ENCODE data around the gene ARHGAP29.

DNA sequence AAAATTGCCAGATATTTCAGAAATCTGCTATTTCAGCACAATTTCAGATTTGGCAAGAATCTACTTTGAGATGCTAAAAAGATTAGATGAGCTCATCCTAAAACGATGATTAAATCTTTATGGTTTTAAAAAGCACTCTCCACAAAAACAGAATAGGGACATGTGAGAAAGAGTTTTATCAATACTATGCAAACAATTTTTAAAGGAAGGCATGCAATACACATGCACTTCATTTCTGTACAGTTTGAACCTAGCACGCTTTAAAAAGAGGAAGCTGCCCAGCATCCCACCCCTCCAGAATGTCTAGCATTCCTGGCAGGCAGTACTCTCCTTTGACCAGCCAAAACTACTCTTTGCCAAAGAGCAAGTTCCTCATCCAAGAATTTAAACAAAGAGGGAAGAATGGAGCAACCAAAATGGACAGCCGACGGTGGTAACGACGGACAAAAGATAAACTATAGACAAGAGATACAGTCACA, 1.3 kb downstream of the ARHGAP29 start:
- TF ChIP-seq, protein P1, sequence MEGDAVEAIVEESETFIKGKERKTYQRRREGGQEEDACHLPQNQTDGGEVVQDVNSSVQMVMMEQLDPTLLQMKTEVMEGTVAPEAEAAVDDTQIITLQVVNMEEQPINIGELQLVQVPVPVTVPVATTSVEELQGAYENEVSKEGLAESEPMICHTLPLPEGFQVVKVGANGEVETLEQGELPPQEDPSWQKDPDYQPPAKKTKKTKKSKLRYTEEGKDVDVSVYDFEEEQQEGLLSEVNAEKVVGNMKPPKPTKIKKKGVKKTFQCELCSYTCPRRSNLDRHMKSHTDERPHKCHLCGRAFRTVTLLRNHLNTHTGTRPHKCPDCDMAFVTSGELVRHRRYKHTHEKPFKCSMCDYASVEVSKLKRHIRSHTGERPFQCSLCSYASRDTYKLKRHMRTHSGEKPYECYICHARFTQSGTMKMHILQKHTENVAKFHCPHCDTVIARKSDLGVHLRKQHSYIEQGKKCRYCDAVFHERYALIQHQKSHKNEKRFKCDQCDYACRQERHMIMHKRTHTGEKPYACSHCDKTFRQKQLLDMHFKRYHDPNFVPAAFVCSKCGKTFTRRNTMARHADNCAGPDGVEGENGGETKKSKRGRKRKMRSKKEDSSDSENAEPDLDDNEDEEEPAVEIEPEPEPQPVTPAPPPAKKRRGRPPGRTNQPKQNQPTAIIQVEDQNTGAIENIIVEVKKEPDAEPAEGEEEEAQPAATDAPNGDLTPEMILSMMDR (IDR thresholded peaks at IDR 0.05; ENCODE audit: borderline replicate concordance, extremely low read depth, low read length, poor library complexity, severe bottlenecking): no peak
- no peak for TF ChIP-seq EZH2 (IDR thresholded peaks at IDR 0.05; ENCODE audit: borderline replicate concordance, low read depth, low read length, severe bottlenecking)

Data from DND-41 (cell line).